WERI-Rb-1 (cell line): ENCODE results near the gene PNPLA1.

Source experiments
- DNase-seq: peaks from one replicate; pipeline ENCODE4 v3.0.0-alpha.2; 2020
- H3K27ac ChIP-seq: fragments of 250-450 bp; sonication (Bioruptor Pico); 2 replicates; pipeline ENCODE4 v1.5.1; 2020; ENCODE audit warnings: mild to moderate bottlenecking, moderate library complexity
- H3K27me3 ChIP-seq: fragments of 250-450 bp; sonication (Bioruptor Pico); 2 replicates; pipeline ENCODE4 v1.5.1; 2021; ENCODE audit warnings: mild to moderate bottlenecking, low read depth, moderate library complexity; ENCODE audit not compliant: insufficient read depth, severe bottlenecking
- H3K36me3 ChIP-seq: fragments of 250-450 bp; sonication (Bioruptor Pico); 2 replicates; pipeline ENCODE4 v1.5.1; 2020; ENCODE audit warnings: mild to moderate bottlenecking, moderate library complexity
- H3K4me3 ChIP-seq: 2 replicates; pipeline ENCODE4 v1.5.1; 2011; ENCODE audit warnings: low read depth, mild to moderate bottlenecking, control low read depth, low read length
- H3K9me3 ChIP-seq: fragments of 250-450 bp; sonication (Bioruptor Pico); 2 replicates; pipeline ENCODE4 v1.5.1; 2021; ENCODE audit warnings: mild to moderate bottlenecking, moderate library complexity; ENCODE audit not compliant: severe bottlenecking
- CTCF ChIP-seq: IDR thresholded peaks from 2 replicates; pipeline ENCODE4 v1.5.1; 2011; ENCODE audit warnings: low read depth, mild to moderate bottlenecking, control low read depth, inconsistent platforms, low read length

Gene PNPLA1

GRCh38 chr6:36298027-36298426 is 28.2 kb downstream of the PNPLA1 start:
- Histone ChIP-seq H3K27ac (no peak overlapping the region), H3K36me3 (no peaks in the 10 kb centered on the region), H3K4me3 (no peak overlapping the region), H3K27me3 (no peaks in the 10 kb centered on the region), H3K9me3 (no peaks in the 10 kb centered on the region)
- no peak for TF ChIP-seq CTCF
- no peak for DNase-seq

- H3K9me3 ChIP-seq: no peaks in the 10 kb centered on the region
- H3K4me3 ChIP-seq: no peak overlapping the region
- no peak for DNase-seq
- TF ChIP-seq CTCF: no peak
- H3K27me3 ChIP-seq: no peaks in the 10 kb centered on the region
- no peaks in the 10 kb centered on the region for H3K36me3 ChIP-seq
- H3K27ac ChIP-seq: no peak overlapping the region
These were observed 31.3 kb downstream of the PNPLA1 start for GRCh38 chr6:36301085-36301658.

- Histone ChIP-seq H3K36me3 (no peaks in the 10 kb centered on the region), H3K27ac (no peak overlapping the region), H3K27me3 (no peaks in the 10 kb centered on the region), H3K4me3 (no peak overlapping the region), H3K9me3 (no peaks in the 10 kb centered on the region)
- no peak for DNase-seq
- TF ChIP-seq CTCF: no peak
These were observed 31.9 kb downstream of the PNPLA1 start for GRCh38 chr6:36301781-36302180.

GRCh38 chr6:36302227-36302976 is 32.5 kb downstream of the PNPLA1 start:
- Histone ChIP-seq H3K9me3 (no peaks in the 10 kb centered on the region), H3K4me3 (no peak overlapping the region), H3K27ac (no peak overlapping the region), H3K36me3 (no peaks in the 10 kb centered on the region), H3K27me3 (no peaks in the 10 kb centered on the region)
- peak; percentile 98 for DNase-seq
- peak; percentile 99 for TF ChIP-seq CTCF

GRCh38 chr6:36305885-36306284 is 36.0 kb downstream of the PNPLA1 start:
- no peak for TF ChIP-seq CTCF
- DNase-seq: no peak

GRCh38 chr6:36306375-36306774 is 36.5 kb downstream of the PNPLA1 start:
- H3K27me3 ChIP-seq: no peaks in the 10 kb centered on the region
- no peaks in the 10 kb centered on the region for H3K9me3 ChIP-seq
- no peak for TF ChIP-seq CTCF
- no peaks in the 10 kb centered on the region for H3K36me3 ChIP-seq
- H3K4me3 ChIP-seq: no peak overlapping the region
- no peak overlapping the region for H3K27ac ChIP-seq
- DNase-seq: no peak

More at GRCh38 chr6:36305885-36306284, 36.0 kb downstream of the PNPLA1 start:
- H3K9me3 ChIP-seq: no peaks in the 10 kb centered on the region
- no peaks in the 10 kb centered on the region for H3K27me3 ChIP-seq
- H3K36me3 ChIP-seq: no peaks in the 10 kb centered on the region
- no peak overlapping the region for H3K4me3 ChIP-seq
- no peak overlapping the region for H3K27ac ChIP-seq
